Stimulated activated CD8-positive, alpha-beta memory T cell treated with anti-CD3 and anti-CD28 coated beads, Interleukin-15, amount 100 ng/mL, for 24 hours (primary cell): ENCODE measurements around the gene KLF3.
"Not testable (repeated sequence)": the region's sequence is repeated elsewhere in the genome, so short reads cannot be mapped to it uniquely, and the experiment has no call there.

Source experiments
- DNase-seq: peaks from one replicate; pipeline ENCODE4 v3.0.0-alpha.2; 2020; ENCODE audit warnings: low read depth

KLF3 gene

DNA sequence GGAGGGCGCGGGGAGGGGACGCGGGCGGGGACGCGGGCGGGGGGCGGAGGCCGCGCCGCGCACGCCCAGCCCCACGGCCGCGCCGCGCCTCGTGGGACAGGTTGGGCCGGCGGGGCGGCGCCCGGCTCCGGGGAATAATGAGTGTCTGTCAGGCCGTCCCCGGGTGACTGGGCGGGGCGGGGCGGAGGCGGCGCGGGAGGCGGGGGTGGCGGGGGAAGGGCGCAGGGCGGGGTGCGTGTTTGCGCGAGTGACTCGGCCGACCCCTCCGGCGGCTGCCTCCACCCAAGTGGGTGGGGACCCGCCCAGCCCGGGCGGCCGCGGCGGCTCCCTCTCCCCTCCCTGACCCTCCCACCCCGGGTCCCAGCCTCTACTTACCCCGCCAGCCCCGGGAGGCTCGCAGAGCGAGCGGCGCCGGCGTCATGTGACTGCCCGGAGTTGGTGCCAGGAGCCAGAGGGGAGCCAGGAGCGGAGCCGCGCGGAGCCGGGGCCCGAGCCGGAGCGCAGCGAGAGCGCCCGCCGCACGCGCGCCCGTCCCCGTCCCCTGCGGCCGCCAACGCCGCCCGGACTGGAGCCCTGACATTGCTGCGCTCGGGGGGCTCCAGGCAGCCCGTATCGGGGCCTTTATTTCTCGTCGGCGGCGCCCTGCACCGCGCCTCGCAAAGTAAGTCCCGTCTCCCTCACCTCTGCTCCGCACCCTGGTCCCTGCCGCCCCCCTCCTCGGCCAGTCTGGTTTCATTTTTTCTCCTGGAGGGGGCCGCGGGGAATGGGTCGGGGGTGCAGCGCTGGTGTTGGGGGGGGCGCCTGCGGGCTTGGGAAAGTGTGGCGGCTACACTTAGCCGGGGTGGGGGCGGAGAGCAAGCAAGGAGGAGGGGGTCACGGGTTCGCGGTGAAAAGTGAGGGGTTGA, at the start of gene KLF3:
KLF3 (plus strand) TSS at position 399 of the 905 bp plus-strand sequence. CDS start 16,427 bp downstream, outside the sequence.
- peak; percentile 66 for DNase-seq

- no peak for DNase-seq
These were observed 49.8 kb upstream of the KLF3 start for GRCh38 chr4:38614231-38614630.

DNA sequence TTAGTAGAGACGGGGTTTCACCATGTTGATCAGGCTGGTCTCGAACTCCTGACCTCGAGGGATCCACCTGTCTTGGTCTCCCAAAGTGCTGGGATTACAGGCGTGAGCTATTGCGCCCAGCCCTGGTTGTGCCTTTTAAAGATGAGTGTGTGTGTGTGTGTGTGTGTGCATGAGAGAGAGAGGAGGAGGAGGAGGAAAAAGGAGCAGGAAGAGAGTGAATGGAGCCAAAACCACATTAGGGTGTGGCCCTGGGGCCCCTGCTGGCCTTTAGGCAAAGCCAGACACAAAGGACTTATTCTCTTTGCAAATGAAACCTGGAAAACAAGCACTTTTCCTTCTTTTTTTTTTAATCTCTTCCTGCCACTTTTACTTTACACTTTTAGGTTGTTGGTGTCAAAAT, 48.2 kb upstream of the KLF3 start:
- DNase-seq = no peak

DNA sequence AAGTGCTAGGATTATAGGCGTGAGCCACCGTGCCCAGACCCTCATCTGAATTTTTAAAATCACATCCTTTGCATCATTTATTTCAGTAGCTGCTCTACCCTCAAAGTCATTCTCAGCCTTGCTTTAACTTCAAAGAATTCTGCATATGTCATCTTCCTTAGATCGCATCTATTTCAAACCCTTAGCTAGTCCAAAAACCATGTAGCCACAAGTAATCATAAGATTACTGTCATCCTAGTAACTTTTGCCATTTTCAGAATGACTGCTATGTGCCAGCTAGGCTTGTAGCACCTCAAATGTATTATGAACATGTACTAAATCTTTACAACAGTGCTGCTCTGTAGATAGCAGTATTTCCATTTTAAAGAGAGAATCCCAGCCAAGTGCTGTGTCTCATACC, 45.5 kb upstream of the KLF3 start:
- no peak for DNase-seq

DNA sequence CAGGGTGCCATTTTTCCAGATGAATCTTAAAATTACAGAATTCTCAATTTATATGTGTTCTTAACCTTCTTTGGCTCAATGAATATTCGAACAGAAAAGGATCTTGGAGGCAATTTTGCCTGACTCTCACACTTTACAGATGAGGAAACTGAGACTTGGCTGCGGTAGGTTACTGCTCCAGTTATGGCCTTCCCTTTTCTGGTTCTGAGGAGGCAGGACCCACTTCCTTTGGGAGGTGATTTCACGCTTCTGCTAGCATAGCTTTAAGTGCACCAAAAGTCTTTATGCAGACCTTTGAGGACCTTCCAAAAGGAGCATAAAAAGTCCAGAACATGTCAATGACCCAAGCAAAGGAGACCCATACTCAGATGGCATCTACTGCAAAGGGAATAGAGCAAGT, 44.7 kb upstream of the KLF3 start:
- DNase-seq = no peak

DNA sequence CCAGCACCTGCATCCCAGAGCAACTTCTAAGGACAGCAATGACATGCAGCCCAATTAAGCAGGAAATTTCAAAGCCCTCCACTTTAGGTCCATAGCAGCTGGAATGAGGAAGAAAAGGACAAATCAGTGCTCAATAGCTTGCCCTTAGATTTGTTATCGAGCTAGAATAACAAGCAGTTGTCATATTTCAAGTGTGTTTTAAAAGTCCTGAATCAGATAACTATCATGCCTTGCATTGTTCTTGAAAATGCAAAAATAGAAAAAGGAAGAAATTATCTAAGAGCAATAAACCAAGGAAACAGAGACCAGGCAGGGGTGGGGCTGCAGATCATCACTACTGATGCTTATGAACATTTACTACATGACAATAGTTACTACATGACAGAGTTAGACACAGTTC, 43.9 kb upstream of the KLF3 start:
- no peak for DNase-seq

- no peak for DNase-seq
These were observed 43.4 kb upstream of the KLF3 start for GRCh38 chr4:38620527-38621027.

- no peak for DNase-seq
These were observed 42.8 kb upstream of the KLF3 start for GRCh38 chr4:38621028-38621684.

- no peak for DNase-seq
These were observed 42.2 kb upstream of the KLF3 start for GRCh38 chr4:38621831-38622230.

- not testable (repeated sequence) for DNase-seq
These were observed 41.7 kb upstream of the KLF3 start for GRCh38 chr4:38622340-38622739.

DNA sequence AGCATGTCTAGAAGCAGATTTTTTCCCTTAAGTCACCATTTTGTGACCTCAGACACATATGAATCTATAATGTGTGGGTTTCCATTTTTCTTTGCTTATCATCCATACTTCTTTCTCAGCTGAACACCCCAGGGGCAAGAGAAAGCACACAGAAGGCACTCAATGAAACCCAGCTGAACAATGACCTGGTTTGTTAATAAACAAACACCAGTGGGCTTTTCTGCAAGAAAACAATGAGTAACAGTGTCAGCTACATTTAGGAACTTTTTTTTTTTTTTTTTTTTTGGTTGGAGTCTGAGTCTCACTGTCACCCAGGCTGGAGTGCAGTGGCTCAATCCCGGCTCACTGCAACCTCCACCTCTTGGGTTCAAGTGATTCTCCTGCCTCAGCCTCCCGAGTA, 40.7 kb upstream of the KLF3 start:
- DNase-seq = no peak

- DNase-seq = no peak
These were observed 39.7 kb upstream of the KLF3 start for GRCh38 chr4:38624311-38624710.

GRCh38 chr4:38625508-38625907, 38.5 kb upstream of the KLF3 start:
- no peak for DNase-seq

DNA sequence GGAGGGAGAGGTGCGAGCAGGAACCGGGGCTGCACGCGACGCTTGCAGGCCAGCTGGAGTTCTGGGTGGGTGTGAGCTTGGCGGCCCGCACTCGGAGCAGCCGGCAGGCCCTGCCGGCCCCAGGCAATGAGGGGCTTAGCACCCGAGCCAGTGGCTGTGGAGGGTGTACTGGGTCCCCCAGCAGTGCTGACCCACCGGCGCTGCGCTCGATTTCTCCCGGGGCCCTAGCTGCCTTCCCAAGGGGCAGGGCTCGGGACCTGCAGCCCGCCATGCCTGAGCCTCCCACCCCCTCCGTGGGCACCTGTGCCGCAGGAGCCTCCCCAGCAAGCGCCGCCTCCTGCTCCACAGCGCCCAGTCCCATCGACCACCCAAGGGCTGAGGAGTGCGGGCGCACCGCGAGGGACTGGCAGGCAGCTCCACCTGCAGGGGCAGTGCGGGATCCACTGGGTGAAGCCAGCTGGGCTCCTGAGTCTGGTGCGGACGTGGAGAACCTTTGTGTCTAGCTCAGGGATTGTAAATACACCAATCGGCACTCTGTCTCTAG, 37.0 kb upstream of the KLF3 start:
- not testable (repeated sequence) for DNase-seq

GRCh38 chr4:38630519-38630918, 33.5 kb upstream of the KLF3 start:
- DNase-seq = no peak

DNA sequence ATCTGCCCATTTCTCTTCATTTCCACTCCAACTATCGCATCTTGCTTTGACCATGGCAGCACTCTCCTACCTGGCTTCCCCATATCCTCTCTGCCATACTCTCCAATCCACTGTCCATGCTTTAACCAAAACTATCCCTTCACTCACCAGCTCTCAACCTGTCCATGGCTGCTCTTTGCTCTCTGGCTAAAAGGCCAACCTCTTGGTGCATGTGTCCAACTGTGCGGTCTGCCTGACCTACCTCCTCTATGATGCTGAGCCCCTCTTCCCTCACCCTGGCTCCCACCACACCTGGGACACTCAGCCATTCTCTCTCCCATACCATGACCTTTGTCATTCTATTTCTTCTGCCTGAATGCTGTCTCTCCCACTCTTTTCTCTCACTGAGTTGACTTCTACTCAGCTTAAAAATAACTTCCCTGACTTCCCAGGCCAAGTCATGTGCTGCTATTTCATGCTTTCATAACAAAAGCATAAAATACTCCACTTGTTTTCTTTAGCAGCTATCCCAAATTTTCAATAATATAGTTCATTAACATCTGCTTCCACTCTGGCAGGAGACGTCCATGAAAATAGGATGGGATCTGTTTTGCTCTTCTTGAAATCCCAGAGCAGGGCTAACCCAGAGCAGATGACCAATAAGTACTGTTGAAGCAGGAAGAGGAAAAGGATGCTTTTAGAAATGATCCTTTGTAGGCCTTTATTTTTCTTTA, 29.8 kb upstream of the KLF3 start:
- DNase-seq = no peak

- DNase-seq = no peak
These were observed 24.8 kb upstream of the KLF3 start for GRCh38 chr4:38639242-38639641.

DNA sequence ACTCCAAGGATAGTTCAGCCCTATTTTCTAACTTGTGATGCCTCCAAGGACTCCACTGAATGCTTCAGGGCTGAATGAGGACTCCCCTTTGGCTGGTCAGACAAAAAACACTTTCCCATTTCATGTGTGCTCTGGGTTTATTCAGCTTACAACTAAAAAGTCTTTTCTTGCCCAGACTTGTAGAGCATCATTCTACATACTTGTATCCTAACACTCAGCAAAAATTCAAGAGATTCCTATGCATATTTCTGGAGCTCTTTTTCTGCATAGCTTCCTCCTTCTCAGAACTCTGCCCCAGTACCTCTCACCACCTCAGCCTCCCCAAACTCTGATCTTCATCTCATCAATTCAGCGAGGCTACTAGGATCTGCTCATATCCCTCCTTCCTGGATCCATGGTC, 22.2 kb upstream of the KLF3 start:
- no peak for DNase-seq

DNA sequence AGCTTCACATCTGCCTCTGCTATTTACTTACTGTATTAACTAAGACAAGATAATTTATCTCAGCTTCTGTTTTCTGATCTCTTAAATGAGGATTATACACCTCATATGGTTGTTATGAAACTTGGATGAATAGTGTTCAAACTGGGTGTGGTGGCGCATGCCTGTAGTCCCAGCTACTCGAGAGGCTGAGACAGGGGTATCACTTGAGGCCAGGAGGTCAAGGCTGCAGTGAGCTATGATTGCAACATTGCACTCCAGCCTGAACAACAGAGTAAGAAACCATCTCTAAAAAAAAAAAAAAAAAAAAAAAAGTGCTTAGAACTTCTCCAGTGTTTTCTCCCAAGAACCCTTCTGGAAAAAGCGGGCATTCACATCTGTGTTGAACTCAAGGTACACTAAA, 19.8 kb upstream of the KLF3 start:
- DNase-seq = no peak

DNA sequence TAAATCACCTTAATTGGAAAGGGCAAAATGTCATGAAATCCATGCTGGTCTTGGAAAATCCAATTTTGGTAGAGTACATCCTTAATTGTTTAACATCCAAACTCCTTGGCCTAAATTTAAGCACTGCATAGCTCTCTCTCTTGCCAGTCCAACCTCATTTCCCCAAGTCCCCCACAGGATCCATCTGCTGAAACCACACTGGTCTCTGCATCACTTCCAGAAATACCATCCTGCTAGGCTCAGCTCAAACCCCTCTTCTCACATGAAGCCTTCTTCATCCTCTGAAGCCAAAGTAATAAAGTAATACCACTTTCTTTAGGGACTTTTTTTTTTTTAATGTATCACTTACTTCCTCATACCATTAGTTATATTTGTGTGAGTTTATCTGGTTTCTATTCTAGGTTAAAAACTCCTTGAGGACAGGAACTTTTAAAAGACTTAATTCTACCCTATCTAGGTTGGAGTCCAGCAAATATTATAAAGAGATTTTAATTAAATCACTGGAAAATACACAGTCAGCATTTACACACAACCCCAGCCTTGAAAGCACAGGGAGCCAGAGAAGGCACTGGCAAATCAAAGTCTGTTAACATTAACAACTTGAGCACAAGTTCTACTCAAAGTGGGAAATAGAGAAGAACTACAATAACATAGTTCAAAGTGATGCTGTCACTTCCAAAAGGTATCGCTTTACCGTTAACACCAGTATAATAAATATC, 16.7 kb upstream of the KLF3 start:
- DNase-seq = no peak

- no peak for DNase-seq
These were observed 13.9 kb upstream of the KLF3 start for GRCh38 chr4:38650133-38650532.

- DNase-seq = no peak
These were observed 9.7 kb upstream of the KLF3 start for GRCh38 chr4:38654273-38654672.
